ENCODE measurements around the gene CABCOCO1. TPM values are rescaled to one million over a fixed set of nuclear protein-coding genes. Genes with fewer than 3 reads are reported as not detected.

Gene CABCOCO1
- total RNA-seq, 2 donors from 2014 or later = not detected

DNA sequence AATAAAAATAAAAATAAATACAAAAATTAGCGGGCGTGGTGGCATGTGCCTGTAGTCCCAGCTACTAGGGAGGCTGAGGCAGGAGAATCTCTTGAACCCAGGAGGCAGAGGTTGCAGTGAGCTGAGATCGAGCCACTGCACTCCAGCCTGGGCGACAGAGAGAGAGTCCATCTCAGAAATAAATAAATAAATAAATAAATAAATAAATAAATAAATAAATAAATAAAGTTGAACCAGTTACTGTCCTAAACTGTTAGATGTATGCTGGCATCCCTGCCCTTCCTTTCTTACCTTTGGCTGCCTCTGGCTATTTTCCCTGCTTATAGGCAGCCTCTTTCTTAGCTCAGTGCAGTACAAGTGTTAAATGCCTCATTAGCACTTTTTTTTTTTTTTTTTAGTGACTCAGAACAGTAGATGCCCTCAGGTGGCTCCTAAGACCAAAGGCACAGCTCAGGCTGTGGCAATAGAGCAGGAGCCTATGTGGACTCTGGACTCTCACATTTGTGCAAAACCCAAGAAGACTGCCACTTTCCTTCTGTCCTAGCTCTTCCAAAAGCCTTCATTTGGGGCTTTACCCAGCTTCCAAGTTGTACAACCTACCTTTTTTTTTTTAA is 30.6 kb upstream of the CABCOCO1 start:
- Histone ChIP-seq H3K4me3 (no peak overlapping the region), H3K36me3 (replicated peaks in 1 of 2; ENCODE audit: insufficient read depth in 1 of 2, low read depth in 2 of 2) (no peaks in the 10 kb centered on the region), H3K4me1 (peaks cover 5% of the 10 kb centered on the region), H3K27me3 (no peaks in the 10 kb centered on the region), H3K27ac (no peak overlapping the region), H3K9me3 (no peaks in the 10 kb centered on the region)
- intact Hi-C loops (cut with DNase I) = no loop called here
- DNase-seq = no peak
- no peak for ATAC-seq
- TF ChIP-seq, protein P1, sequence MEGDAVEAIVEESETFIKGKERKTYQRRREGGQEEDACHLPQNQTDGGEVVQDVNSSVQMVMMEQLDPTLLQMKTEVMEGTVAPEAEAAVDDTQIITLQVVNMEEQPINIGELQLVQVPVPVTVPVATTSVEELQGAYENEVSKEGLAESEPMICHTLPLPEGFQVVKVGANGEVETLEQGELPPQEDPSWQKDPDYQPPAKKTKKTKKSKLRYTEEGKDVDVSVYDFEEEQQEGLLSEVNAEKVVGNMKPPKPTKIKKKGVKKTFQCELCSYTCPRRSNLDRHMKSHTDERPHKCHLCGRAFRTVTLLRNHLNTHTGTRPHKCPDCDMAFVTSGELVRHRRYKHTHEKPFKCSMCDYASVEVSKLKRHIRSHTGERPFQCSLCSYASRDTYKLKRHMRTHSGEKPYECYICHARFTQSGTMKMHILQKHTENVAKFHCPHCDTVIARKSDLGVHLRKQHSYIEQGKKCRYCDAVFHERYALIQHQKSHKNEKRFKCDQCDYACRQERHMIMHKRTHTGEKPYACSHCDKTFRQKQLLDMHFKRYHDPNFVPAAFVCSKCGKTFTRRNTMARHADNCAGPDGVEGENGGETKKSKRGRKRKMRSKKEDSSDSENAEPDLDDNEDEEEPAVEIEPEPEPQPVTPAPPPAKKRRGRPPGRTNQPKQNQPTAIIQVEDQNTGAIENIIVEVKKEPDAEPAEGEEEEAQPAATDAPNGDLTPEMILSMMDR (IDR thresholded peaks at IDR 0.05) = no peak
- no peak for TF ChIP-seq POLR2A (IDR thresholded peaks at IDR 0.05)
- WGBS, 2 donors = 85 to 87% methylated on average over 4 of the region's 4 CpGs

DNA sequence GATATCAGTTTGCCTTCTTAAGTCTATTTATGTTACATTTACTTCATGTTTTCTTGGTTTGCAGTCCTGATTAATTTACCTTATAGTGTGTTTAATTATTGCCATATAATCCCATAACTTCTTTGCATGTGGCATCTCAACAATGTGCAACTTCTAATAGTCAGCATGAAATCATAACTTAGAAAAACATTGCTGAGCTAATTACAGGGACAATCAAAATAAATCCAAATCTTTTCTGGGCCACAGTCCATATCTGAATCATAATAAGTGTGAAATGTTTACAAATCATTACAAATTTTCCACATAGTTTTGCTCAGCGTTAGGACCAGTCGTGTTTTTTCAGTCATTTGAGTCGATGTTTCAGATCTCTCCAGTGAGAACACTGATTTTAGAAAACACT is 29.1 kb upstream of the CABCOCO1 start:
- Histone ChIP-seq H3K4me3 (no peak overlapping the region), H3K9me3 (no peaks in the 10 kb centered on the region), H3K27me3 (no peaks in the 10 kb centered on the region), H3K36me3 (replicated peaks in 1 of 2; ENCODE audit: insufficient read depth in 1 of 2, low read depth in 2 of 2) (no peaks in the 10 kb centered on the region), H3K4me1 (peaks cover 5% of the 10 kb centered on the region), H3K27ac (no peak overlapping the region)
- intact Hi-C loops (cut with DNase I) = no loop called here
- DNase-seq (no peak), ATAC-seq (no peak)
- TF ChIP-seq POLR2A (IDR thresholded peaks at IDR 0.05) = no peak
- TF ChIP-seq, protein P1 (IDR thresholded peaks at IDR 0.05) = no peak
- 17 to 24% methylated on average over 3 of the region's 3 CpGs for WGBS, 2 donors

DNA sequence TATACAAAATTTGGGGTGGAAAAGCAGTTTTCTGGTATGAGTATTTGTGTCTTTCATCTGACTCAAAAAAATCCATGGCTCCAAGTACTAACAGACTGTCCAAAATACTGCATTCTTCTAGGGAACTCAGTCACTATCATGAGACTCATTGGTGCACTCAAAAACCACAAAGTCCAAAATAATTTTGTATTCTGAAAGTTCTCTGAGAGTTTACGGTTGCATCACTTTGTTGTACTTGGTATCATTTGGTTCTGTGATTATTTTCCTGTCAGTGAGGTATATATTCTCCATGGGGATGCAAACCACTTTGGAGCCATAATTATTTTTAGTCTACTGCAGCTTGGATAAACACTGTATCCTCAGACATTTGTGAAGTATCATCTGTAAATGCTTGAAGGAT is 28.0 kb upstream of the CABCOCO1 start:
- WGBS, 2 donors = 63 to 68% methylated on average over 1 of the region's 1 CpG
- no peak for TF ChIP-seq POLR2A (IDR thresholded peaks at IDR 0.05)
- TF ChIP-seq, protein P1 (IDR thresholded peaks at IDR 0.05) = no peak
- Histone ChIP-seq H3K36me3 (replicated peaks in 1 of 2; ENCODE audit: insufficient read depth in 1 of 2, low read depth in 2 of 2) (no peaks in the 10 kb centered on the region), H3K27ac (no peak overlapping the region), H3K4me3 (no peak overlapping the region), H3K27me3 (no peaks in the 10 kb centered on the region), H3K9me3 (no peaks in the 10 kb centered on the region), H3K4me1 (peaks cover 5% of the 10 kb centered on the region)
- ATAC-seq (no peak), DNase-seq (no peak)
- intact Hi-C loops (cut with DNase I) = no loop called here

DNA sequence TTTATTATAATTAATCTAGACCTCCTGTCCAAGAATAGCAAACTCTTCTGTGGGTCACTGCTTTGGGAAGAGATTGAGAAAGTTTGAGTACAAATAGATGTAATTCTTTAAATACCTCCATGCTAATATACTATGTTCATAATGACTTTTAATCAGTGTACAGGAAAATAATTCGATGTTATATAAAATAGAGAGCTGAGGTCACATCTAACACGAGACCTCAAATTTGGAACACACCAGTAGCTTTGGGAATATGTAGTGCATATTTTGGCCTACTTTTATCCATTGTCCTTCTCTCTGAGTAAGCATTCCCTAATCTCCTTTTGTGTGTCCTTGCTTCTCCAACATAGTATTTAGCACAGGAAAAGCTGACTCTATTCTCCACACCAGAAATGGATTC is 27.3 kb upstream of the CABCOCO1 start:
- DNase-seq = no peak
- intact Hi-C loops (cut with DNase I) = no loop called here
- no peak for ATAC-seq
- TF ChIP-seq, protein P1 (IDR thresholded peaks at IDR 0.05) = no peak
- TF ChIP-seq POLR2A (IDR thresholded peaks at IDR 0.05) = no peak
- no peak overlapping the region for H3K4me3 ChIP-seq
- no peaks in the 10 kb centered on the region for H3K36me3 ChIP-seq (replicated peaks in 1 of 2; ENCODE audit: insufficient read depth in 1 of 2, low read depth in 2 of 2)
- H3K27ac ChIP-seq = no peak overlapping the region
- 55 to 66% methylated on average over 2 of the region's 2 CpGs for WGBS, 2 donors
- H3K27me3 ChIP-seq = no peaks in the 10 kb centered on the region
- H3K9me3 ChIP-seq = no peaks in the 10 kb centered on the region
- peaks cover 5% of the 10 kb centered on the region for H3K4me1 ChIP-seq

DNA sequence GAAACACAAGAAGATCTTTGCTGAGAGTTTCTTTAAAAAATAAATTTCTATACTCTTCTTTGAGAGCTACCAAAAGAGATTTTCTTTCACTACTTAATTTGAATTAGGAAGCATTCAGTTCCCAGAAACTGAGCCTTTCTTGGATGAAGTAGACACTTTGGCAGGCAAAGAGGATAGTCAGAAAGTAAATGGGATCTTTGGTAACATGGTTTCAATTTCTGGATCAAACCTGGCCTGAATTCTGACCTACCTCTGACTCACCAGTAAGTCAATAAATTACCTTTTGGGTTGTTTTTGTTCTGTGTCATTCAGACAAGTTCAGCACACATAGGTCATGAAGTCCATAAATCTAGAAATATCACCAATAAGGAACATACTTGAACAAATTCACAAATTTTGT is 26.8 kb upstream of the CABCOCO1 start:
- Histone ChIP-seq H3K9me3 (no peaks in the 10 kb centered on the region), H3K36me3 (replicated peaks in 1 of 2; ENCODE audit: insufficient read depth in 1 of 2, low read depth in 2 of 2) (no peaks in the 10 kb centered on the region), H3K27ac (no peak overlapping the region), H3K4me1 (peaks cover 5% of the 10 kb centered on the region), H3K27me3 (no peaks in the 10 kb centered on the region), H3K4me3 (no peak overlapping the region)
- peak; percentile 27 for ATAC-seq
- intact Hi-C loops (cut with DNase I) = no loop called here
- DNase-seq = no peak
- TF ChIP-seq POLR2A (IDR thresholded peaks at IDR 0.05) = no peak

All from body of pancreas (tissue), 4 donors.